ENCODE data around the gene MBNL2.

Gene MBNL2

GRCh38 chr13:97295283-97296182 lies 73.4 kb downstream of the MBNL2 start:
- no peak overlapping the region for H3K27ac ChIP-seq

GRCh38 chr13:97296740-97297139 lies 74.6 kb downstream of the MBNL2 start:
- H3K27ac ChIP-seq = no peak overlapping the region
- TF ChIP-seq CTCF (conservative IDR thresholded peaks at IDR 0.05) = no peak

More at GRCh38 chr13:97295283-97296182, 73.4 kb downstream of the MBNL2 start:
- no peak for TF ChIP-seq CTCF (conservative IDR thresholded peaks at IDR 0.05)

- TF ChIP-seq CTCF (conservative IDR thresholded peaks at IDR 0.05) = no peak
- H3K27ac ChIP-seq = no peak overlapping the region
Observed at GRCh38 chr13:97298816-97299215, 76.7 kb downstream of the MBNL2 start.

GRCh38 chr13:97300871-97301270 lies 78.7 kb downstream of the MBNL2 start:
- H3K27ac ChIP-seq = no peak overlapping the region
- TF ChIP-seq CTCF (conservative IDR thresholded peaks at IDR 0.05) = no peak

- TF ChIP-seq CTCF (conservative IDR thresholded peaks at IDR 0.05) = no peak
- no peak overlapping the region for H3K27ac ChIP-seq
Observed at GRCh38 chr13:97301382-97302095, 79.4 kb downstream of the MBNL2 start.

- no peak overlapping the region for H3K27ac ChIP-seq
- no peak for TF ChIP-seq CTCF (conservative IDR thresholded peaks at IDR 0.05)
Observed at GRCh38 chr13:97302611-97303010, 80.5 kb downstream of the MBNL2 start.

- no peak overlapping the region for H3K27ac ChIP-seq
- TF ChIP-seq CTCF (conservative IDR thresholded peaks at IDR 0.05) = no peak
Observed at GRCh38 chr13:97306106-97306505, 84.0 kb downstream of the MBNL2 start.
